GM12878 (cell line): ENCODE measurements around the gene CDKN1B. TPM values are rescaled to one million over a fixed set of nuclear protein-coding genes. Genes with fewer than 3 reads are reported as not detected.

Experiments
- CBFB ChIP-seq: IDR thresholded peaks from 2 replicates; pipeline ENCODE4 v1.6.1; 2016; ENCODE audit warnings: antibody characterized with exemption, low read depth
- CEBPZ ChIP-seq: fragments of 150-350 bp; IDR thresholded peaks from 2 replicates; pipeline ENCODE4 v1.6.1; 2016; ENCODE audit warnings: low read depth, low read length
- CHD4 ChIP-seq: fragments of 200-600 bp; sonication (generic); IDR thresholded peaks from 2 replicates; pipeline ENCODE4 v1.6.1; 2016; ENCODE audit warnings: mild to moderate bottlenecking
- DPF2 ChIP-seq: fragments of 450-650 bp; IDR thresholded peaks from 2 replicates; pipeline ENCODE4 v1.6.1; 2017; ENCODE audit warnings: mild to moderate bottlenecking
- E2F4 ChIP-seq: IDR thresholded peaks from 2 replicates; pipeline ENCODE4 v1.6.1; 2012; ENCODE audit warnings: low read depth, low read length, improper control_type of control experiment
- GATAD2B ChIP-seq: fragments of 450-650 bp; conservative IDR thresholded peaks from 2 replicates; pipeline ENCODE4 v1.6.1; 2017; ENCODE audit warnings: low read depth, mild to moderate bottlenecking, moderate library complexity
- IKZF1 ChIP-seq: fragments of 450-650 bp; conservative IDR thresholded peaks from 2 replicates; pipeline ENCODE4 v1.6.1; 2017; ENCODE audit warnings: antibody characterized with exemption, mild to moderate bottlenecking
- IRF5 ChIP-seq: fragments of 450-650 bp; IDR thresholded peaks from 2 replicates; pipeline ENCODE4 v1.6.1; 2017; ENCODE audit warnings: borderline replicate concordance
- JUND ChIP-seq: IDR thresholded peaks from 2 replicates; pipeline ENCODE4 v1.6.1; 2012; ENCODE audit warnings: low read depth, mild to moderate bottlenecking, low read length, improper control_type of control experiment, moderate library complexity
- LARP7 ChIP-seq: fragments of 450-650 bp; IDR thresholded peaks from 2 replicates; pipeline ENCODE4 v1.6.1; 2017; ENCODE audit warnings: mild to moderate bottlenecking
- MTA3 ChIP-seq: IDR thresholded peaks from 2 replicates; pipeline ENCODE4 v1.6.1; 2012; ENCODE audit warnings: low read length, inconsistent platforms, borderline replicate concordance
- NR2F1 ChIP-seq: fragments of 450-650 bp; conservative IDR thresholded peaks from 2 replicates; pipeline ENCODE4 v1.6.1; 2017; ENCODE audit warnings: mild to moderate bottlenecking
- PML ChIP-seq: IDR thresholded peaks from 2 replicates; pipeline ENCODE4 v1.6.1; 2012; ENCODE audit warnings: low read length, inconsistent platforms
- RAD51 ChIP-seq: fragments of 450-650 bp; IDR thresholded peaks from 2 replicates; pipeline ENCODE4 v1.6.1; 2016; ENCODE audit warnings: moderate library complexity, mild to moderate bottlenecking, inconsistent platforms
- SMARCA5 ChIP-seq: fragments of 450-650 bp; IDR thresholded peaks from 2 replicates; pipeline ENCODE4 v1.6.1; 2017; ENCODE audit warnings: mild to moderate bottlenecking
- SMC3 ChIP-seq: IDR thresholded peaks from 2 replicates; pipeline ENCODE4 v1.6.1; 2011; ENCODE audit warnings: low read length, improper control_type of control experiment, borderline replicate concordance
- TAF1 ChIP-seq: IDR thresholded peaks from 2 replicates; pipeline ENCODE4 v1.6.1; 2011; ENCODE audit warnings: mild to moderate bottlenecking, low read depth, low read length, borderline replicate concordance
- TARDBP ChIP-seq: IDR thresholded peaks from 2 replicates; pipeline ENCODE4 v1.6.1; 2016; ENCODE audit warnings: borderline replicate concordance
- USF2 ChIP-seq: IDR thresholded peaks from 2 replicates; pipeline ENCODE4 v1.6.1; 2011; ENCODE audit warnings: low read depth, low read length, improper control_type of control experiment, borderline replicate concordance
- YY1 ChIP-seq: IDR thresholded peaks from 2 replicates; pipeline ENCODE4 v1.6.1; 2011; ENCODE audit warnings: low read depth, mild to moderate bottlenecking, low read length
- polyA plus RNA-seq, 11 experiments: library from polyadenylated mRNA; depleted of rRNA in 4 of 11; unstranded in 6 of 11; stranded (reverse) in 5 of 11; fragments of >200 nt; fragmentation: Nextera tagmentation in 4 of 11; fragmentation: Illumina TruSeq in 1 of 11; extraction: Ambion mirVana in 4 of 11; extraction: Trizol in 1 of 11; gene quantifications; 1 replicate in 1 of 11; 2 replicates in 10 of 11; pipeline versions ENCODE4 v1.2.1 to v1.2.3, GENCODE V29; 2011 to 2016; ENCODE audit warnings: inconsistent platforms in 2 of 11, missing spikeins in 2 of 11, low read depth in 1 of 11
- total RNA-seq, 4 experiments: library from RNA; depleted of rRNA in 3 of 4; stranded (reverse); fragments of >200 nt in 3 of 4; fragmentation: Illumina TruSeq in 1 of 4; extraction: Trizol in 1 of 4; gene quantifications; 2 replicates each; pipeline versions ENCODE4 v1.2.1 to v1.2.3, GENCODE V29; 2013 to 2021
- TF ChIP-seq, protein P1 (sequence below): IDR thresholded peaks from 2 replicates; pipeline ENCODE4 v1.6.1; 2011; ENCODE audit warnings: mild to moderate bottlenecking, low read depth, low read length, moderate library complexity; ENCODE audit not compliant: insufficient replicate concordance

The CDKN1B gene
- total and polyA plus RNA-seq, 10 of the 15 experiments (the other 5 are each of a cell fraction or from before 2014, with no cell fraction given): 4.2 to 39.1 (median 23.1) TPM

GRCh38 chr12:12723681-12724420, 6.7 kb downstream of the CDKN1B start (continued):
- TF ChIP-seq GATAD2B (peak; percentile 76; the same call in 1 of the 2 replicates), USF2 (no peak), CHD4 (no peak), MTA3 (no peak), CBFB (no peak), CEBPZ (no peak), NR2F1 (peak; percentile 40; the same call in 1 of the 2 replicates), IRF5 (no peak), JUND (no peak), PML (no peak; the same call in 1 of the 2 replicates), RAD51 (no peak), E2F4 (no peak; the same call in 1 of the 2 replicates), SMARCA5 (no peak), YY1 (no peak), LARP7 (peak; percentile 81), SMC3 (no peak), TARDBP (no peak), IKZF1 (peak; percentile 60), TAF1 (peak; percentile 8; the same call in 1 of the 2 replicates), DPF2 (no peak)
- TF ChIP-seq, protein P1, sequence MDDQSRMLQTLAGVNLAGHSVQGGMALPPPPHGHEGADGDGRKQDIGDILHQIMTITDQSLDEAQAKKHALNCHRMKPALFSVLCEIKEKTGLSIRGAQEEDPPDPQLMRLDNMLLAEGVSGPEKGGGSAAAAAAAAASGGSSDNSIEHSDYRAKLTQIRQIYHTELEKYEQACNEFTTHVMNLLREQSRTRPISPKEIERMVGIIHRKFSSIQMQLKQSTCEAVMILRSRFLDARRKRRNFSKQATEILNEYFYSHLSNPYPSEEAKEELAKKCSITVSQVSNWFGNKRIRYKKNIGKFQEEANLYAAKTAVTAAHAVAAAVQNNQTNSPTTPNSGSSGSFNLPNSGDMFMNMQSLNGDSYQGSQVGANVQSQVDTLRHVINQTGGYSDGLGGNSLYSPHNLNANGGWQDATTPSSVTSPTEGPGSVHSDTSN: no peak
